ENCODE data around the gene HDAC4.

DNA sequence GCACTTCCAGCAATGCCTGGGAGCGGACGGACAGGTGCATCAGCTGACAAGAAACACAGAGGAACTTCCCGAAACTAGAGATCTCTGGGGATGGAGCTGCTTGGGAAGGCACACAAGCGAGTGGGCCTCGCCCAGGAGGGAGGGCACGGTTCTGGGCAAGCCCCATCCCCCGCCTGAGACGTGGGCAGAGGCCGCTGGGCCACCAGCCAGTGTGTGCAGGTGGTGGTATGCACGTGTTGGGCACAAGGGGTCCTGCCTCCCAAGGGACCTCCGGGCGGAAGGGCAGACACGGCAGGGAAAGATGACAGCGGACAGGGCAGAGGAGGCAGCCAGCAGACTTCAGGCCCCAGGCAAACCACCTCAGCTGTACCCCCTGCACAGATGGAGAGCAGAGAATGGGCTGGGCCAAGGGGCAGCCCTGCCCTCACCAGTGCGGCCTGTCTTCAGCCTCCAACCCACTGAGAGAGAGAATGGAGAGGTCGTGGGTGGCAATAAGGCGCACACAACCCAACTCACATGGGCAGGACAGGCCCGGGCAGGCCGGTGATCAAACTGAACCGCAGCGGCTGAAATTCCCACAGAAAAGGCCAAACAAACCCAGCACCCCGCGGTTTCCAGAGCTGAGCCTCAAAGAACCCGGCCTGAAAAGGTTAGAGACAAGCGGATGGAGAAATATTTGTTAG, 51.2 kb downstream of the HDAC4 start:
- TF ChIP-seq, protein P1, sequence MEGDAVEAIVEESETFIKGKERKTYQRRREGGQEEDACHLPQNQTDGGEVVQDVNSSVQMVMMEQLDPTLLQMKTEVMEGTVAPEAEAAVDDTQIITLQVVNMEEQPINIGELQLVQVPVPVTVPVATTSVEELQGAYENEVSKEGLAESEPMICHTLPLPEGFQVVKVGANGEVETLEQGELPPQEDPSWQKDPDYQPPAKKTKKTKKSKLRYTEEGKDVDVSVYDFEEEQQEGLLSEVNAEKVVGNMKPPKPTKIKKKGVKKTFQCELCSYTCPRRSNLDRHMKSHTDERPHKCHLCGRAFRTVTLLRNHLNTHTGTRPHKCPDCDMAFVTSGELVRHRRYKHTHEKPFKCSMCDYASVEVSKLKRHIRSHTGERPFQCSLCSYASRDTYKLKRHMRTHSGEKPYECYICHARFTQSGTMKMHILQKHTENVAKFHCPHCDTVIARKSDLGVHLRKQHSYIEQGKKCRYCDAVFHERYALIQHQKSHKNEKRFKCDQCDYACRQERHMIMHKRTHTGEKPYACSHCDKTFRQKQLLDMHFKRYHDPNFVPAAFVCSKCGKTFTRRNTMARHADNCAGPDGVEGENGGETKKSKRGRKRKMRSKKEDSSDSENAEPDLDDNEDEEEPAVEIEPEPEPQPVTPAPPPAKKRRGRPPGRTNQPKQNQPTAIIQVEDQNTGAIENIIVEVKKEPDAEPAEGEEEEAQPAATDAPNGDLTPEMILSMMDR (IDR thresholded peaks at IDR 0.05; ENCODE audit: insufficient read depth, low read depth, low read length) = no peak
- no peak for TF ChIP-seq EZH2 (IDR thresholded peaks at IDR 0.05; ENCODE audit: insufficient read depth, low read length)
